LNCAP (cell line): Measurements from ENCODE around the gene DHODH.

ENCODE experiments used
- CTCF ChIP-seq: fragments of 450-650 bp; IDR thresholded peaks from 2 replicates; pipeline ENCODE4 v1.5.1; 2017; ENCODE audit warnings: mild to moderate bottlenecking

DHODH gene

GRCh38 chr16:72033437-72033836, 24.9 kb downstream of the DHODH start:
- TF ChIP-seq CTCF, result no peak

- no peak for TF ChIP-seq CTCF
Measured at GRCh38 chr16:72036098-72036497, 27.6 kb downstream of the DHODH start.

- TF ChIP-seq CTCF, result no peak
Measured at GRCh38 chr16:72042157-72042660, 33.7 kb downstream of the DHODH start.

GRCh38 chr16:72043058-72043457, 34.5 kb downstream of the DHODH start:
- no peak for TF ChIP-seq CTCF

- TF ChIP-seq CTCF, result no peak
Measured at GRCh38 chr16:72043539-72043938, 35.0 kb downstream of the DHODH start.

- TF ChIP-seq CTCF, result no peak
Measured at GRCh38 chr16:72044296-72044695, 35.8 kb downstream of the DHODH start.

- no peak for TF ChIP-seq CTCF
Measured at GRCh38 chr16:72044825-72045359, 36.3 kb downstream of the DHODH start.

GRCh38 chr16:72049110-72049509, 40.6 kb downstream of the DHODH start:
- no peak for TF ChIP-seq CTCF
